WI38 (cell line): Measurements from ENCODE around the gene DCST2.

ENCODE experiments used
- H3K4me3 ChIP-seq: 2 replicates; pipeline ENCODE4 v1.5.1; 2011; ENCODE audit warnings: low read depth, mild to moderate bottlenecking, control low read depth, low read length
- CTCF ChIP-seq: IDR thresholded peaks from 2 replicates; pipeline ENCODE4 v1.5.1; 2012; ENCODE audit warnings: low read depth, mild to moderate bottlenecking, control low read depth, low read length

The DCST2 gene

GRCh38 chr1:155073377-155074242, 40.0 kb upstream of the DCST2 start:
- TF ChIP-seq CTCF, result no peak
- no peak overlapping the region for H3K4me3 ChIP-seq

- no peak overlapping the region for H3K4me3 ChIP-seq
- TF ChIP-seq CTCF, result no peak
Observed at GRCh38 chr1:155072531-155073289, 39.1 kb upstream of the DCST2 start.

- TF ChIP-seq CTCF, result no peak
- H3K4me3 ChIP-seq, result no peak overlapping the region
Observed at GRCh38 chr1:155071701-155072100, 38.1 kb upstream of the DCST2 start.

- peak overlapping the region; percentile 42 for H3K4me3 ChIP-seq
- peak; percentile 21; the same call in 1 of the 2 replicates for TF ChIP-seq CTCF
Observed at GRCh38 chr1:155070721-155071569, 37.4 kb upstream of the DCST2 start.

GRCh38 chr1:155070158-155070621, 36.6 kb upstream of the DCST2 start:
- no peak overlapping the region for H3K4me3 ChIP-seq
- no peak for TF ChIP-seq CTCF

GRCh38 chr1:155069551-155070157, 36.1 kb upstream of the DCST2 start:
- no peak for TF ChIP-seq CTCF
- no peak overlapping the region for H3K4me3 ChIP-seq
